HG02981 (cell line): ENCODE results near the gene SCMH1.
"Not testable (repeated sequence)": the region's sequence is repeated elsewhere in the genome, so short reads cannot be mapped to it uniquely, and the experiment has no call there.

Source experiments
- ATAC-seq: cut with Tn5 transposase; IDR thresholded peaks from one replicate; pipeline ENCODE4 v1.9.1; 2021; ENCODE audit warnings: mild to moderate bottlenecking, moderate library complexity; ENCODE audit not compliant: unreplicated experiment

Gene SCMH1

GRCh38 chr1:41158147-41158875 lies 83.8 kb downstream of the SCMH1 start:
- no peak for ATAC-seq

DNA sequence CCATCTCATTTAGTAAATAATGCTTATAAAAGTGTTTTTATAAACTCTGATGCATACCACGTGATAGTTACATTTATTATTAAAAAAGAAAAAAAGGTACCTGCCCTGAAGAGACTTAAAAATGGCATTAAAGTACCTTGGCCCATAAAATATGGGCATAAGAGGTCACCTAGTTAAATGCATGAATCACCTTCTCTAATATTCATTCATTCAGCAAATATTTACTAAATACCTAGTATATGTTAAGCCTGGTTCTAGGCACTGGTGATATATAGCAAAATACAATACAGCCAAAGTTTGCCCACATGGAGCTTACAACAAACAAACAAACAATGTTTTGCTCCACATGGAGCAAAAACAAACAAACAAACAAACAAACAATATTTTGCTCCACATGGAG lies 87.0 kb downstream of the SCMH1 start:
- no peak for ATAC-seq

GRCh38 chr1:41153750-41154274 lies 88.3 kb downstream of the SCMH1 start:
- ATAC-seq, result no peak

- ATAC-seq, result no peak
Measured at GRCh38 chr1:41152622-41153044, 89.5 kb downstream of the SCMH1 start.

- ATAC-seq, result no peak
Measured at GRCh38 chr1:41151846-41152245, 90.3 kb downstream of the SCMH1 start.

GRCh38 chr1:41149570-41149969 lies 92.5 kb downstream of the SCMH1 start:
- no peak for ATAC-seq

- no peak for ATAC-seq
Measured at GRCh38 chr1:41144285-41144684, 97.8 kb downstream of the SCMH1 start.

DNA sequence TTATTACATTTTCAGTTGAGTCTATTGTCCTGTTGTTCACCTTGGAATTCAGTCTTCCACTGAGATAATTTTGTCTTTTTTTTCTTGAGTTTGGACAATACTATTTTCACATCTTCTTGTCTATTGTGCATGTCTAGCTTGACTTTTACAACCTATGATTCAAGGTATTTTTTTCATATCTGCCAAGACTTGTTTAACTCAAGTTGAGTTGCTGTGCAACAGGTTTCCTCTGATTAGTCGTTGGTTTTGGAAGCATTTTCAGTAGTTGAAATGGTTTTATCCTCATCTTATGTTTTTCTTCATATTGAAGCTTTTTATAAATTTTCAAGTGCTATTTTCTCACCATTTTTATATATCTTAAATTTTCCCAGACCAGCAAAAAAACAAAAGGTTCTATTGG lies 103.6 kb downstream of the SCMH1 start:
- ATAC-seq, result no peak

GRCh38 chr1:41135196-41135947 lies 106.7 kb downstream of the SCMH1 start:
- no peak for ATAC-seq

GRCh38 chr1:41134325-41134724 lies 107.8 kb downstream of the SCMH1 start:
- ATAC-seq, result not testable (repeated sequence)

DNA sequence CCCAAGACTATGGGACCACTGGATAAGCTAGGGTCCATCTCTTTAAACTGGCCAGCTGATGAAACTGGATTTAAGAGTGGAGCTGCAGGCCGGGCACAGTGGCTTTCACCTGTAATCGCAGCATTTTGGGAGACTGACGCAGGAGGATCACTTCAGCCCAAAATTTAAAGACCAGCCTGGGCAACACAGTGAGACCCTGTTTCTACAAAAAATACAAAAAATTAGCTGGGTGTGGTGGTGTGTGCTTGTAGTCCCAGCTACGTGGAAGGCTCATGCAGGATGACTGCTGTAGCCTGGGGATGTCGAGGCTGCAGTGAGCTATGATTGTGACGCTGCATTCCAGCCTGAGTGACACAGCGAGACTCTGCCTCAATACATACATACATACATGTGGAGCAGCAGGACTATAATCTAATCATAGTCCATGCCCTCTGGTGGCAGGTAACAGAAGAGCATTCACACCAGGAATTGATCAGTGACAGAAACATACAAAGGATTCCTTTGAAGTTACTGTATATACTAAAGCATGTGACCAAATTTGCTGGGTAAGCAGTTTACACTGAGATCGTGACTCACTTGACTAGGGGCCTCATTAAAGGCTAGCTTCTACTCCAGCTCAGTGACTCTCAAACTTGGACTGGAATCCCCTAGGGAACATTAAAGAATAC lies 119.1 kb downstream of the SCMH1 start:
- no peak for ATAC-seq

GRCh38 chr1:41122148-41122547 lies 120.0 kb downstream of the SCMH1 start:
- ATAC-seq, result no peak

GRCh38 chr1:41118645-41119044 lies 123.5 kb downstream of the SCMH1 start:
- no peak for ATAC-seq

GRCh38 chr1:41117241-41117640 lies 124.9 kb downstream of the SCMH1 start:
- ATAC-seq, result not testable (repeated sequence)

GRCh38 chr1:41110736-41111135 lies 131.4 kb downstream of the SCMH1 start:
- no peak for ATAC-seq

DNA sequence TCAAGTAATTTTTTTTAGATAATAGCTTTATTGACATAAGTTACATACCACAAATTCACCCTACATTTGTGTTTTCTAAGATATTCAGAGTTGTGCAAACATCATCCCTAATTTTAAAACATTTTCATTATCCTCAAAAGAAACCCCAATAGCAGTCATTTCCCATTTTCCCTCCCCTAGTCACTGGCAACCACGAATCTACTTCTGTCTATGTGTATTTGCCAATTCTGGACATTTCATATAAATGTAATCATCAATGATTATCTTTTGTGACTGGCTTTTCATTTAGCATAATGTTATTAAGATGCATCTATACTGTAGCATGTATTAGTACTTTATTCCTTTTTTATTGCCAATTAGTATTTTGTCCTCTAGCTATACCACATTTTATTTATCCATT lies 131.8 kb downstream of the SCMH1 start:
- no peak for ATAC-seq

- no peak for ATAC-seq
Measured at GRCh38 chr1:41109310-41110197, 132.6 kb downstream of the SCMH1 start.

DNA sequence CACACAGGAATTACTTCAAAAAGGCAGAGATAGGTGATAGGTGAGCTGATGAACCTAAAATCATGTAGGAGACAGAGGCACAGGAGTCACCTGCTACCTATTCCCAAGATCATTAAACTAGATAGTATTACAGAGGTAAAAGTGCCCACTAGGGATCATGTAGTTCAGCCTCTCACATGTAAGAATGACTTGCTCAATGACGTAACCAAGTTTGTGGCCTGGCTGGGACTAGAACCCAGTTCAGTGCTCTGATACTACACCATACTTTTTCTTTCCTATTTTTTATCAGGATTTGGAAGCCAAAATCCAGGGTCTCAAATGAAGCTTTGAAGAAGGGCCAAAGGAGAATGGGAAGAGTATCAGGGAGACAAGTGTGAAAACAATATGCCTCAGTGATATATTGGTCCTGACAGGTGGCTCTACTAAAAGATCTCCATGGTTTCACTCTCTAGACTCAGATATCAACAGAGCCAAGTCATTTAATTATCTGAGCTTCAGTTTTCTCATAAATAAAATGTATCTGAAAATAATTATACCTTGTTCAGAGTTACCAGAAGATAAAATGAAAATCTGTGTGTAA lies 133.3 kb downstream of the SCMH1 start:
- ATAC-seq, result no peak

DNA sequence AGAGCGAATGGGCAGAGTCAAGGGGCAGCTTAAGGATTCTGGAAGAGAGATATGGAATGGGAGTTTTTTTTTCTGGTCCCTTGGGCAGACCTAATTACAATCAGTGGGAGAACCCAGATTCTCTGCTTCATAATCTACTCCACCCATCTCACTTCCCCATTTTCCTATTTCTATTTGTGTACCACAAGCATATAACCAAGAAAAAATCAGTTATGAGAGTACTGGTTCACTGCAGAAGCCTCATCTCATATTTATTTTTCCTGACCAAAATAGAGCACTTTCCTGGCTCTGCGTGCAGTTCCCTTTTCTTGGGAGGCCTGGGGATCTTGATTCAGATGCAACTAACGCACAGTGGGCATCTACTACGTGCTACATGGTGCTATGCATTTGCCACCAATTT lies 138.3 kb downstream of the SCMH1 start:
- no peak for ATAC-seq

GRCh38 chr1:41102653-41103052 lies 139.5 kb downstream of the SCMH1 start:
- ATAC-seq, result no peak
